GM12801 (cell line): ENCODE measurements around the gene AFF1.

ENCODE experiments used
- CTCF ChIP-seq: IDR thresholded peaks from one replicate; pipeline ENCODE4 v1.5.1; 2011; ENCODE audit warnings: control low read depth; ENCODE audit not compliant: insufficient read length; ENCODE audit errors: extremely low read depth

AFF1 gene

GRCh38 chr4:87165892-87166291, 231.1 kb downstream of the AFF1 start:
- no peak for TF ChIP-seq CTCF

GRCh38 chr4:87166296-87166854, 231.6 kb downstream of the AFF1 start:
- TF ChIP-seq CTCF, result no peak

GRCh38 chr4:87171944-87172343, 237.1 kb downstream of the AFF1 start:
- no peak for TF ChIP-seq CTCF

- TF ChIP-seq CTCF, result no peak
Observed at GRCh38 chr4:87174672-87175071, 239.9 kb downstream of the AFF1 start.

GRCh38 chr4:87179751-87180150, 244.9 kb downstream of the AFF1 start:
- no peak for TF ChIP-seq CTCF

- TF ChIP-seq CTCF, result no peak
Observed at GRCh38 chr4:87180767-87181166, 246.0 kb downstream of the AFF1 start.

GRCh38 chr4:87185146-87185870, 250.5 kb downstream of the AFF1 start:
- TF ChIP-seq CTCF, result no peak
